AG08396 (cell line): Measurements from ENCODE around the gene SLIT1.
"Not testable (repeated sequence)": the region's sequence is repeated elsewhere in the genome, so short reads cannot be mapped to it uniquely, and the experiment has no call there.

ENCODE experiments used
- DNase-seq: peaks from one replicate; pipeline ENCODE4 v3.0.0; 2012; ENCODE audit warnings: low spot score, mixed read lengths

The SLIT1 gene

DNA sequence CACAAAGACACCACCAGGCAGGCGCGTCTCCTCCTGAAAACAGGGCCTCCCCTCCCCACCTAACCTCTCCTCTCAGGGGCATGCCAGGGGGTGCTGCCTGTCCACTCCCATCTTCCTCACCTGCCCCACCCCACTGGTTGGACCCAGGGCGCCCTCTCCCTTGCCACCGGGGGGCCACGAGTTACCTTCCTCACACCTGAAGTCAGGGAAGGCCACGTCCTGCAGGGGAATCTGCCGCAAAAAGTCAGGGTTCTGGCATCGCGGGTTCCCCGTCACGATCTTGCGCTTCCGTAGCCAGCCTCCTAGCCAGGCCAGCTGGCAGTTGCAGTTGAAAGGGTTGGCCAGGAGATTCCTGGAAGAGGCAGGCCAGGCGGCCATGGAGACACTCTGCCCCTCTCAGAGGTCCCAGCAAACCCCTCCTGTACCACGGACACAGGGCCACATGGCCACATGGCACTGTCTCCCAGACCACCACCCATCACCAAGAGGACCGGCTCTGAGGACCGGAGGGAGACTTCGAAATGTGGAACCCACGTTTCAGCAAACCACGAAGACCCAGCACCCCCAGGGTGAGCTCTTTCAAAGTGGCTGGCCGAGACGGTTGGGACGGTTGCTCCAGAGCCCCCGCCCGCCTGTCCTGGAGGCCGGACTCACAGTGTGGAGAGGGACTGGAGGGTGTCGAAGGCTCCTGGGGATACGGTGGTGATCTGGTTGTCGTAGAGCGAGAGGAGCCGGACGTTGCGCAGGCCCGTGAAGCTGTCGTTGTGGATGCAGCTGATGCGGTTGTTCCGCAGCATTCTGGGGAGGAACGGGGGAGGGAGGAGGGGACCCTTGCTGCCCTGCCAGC lies 142.8 kb downstream of the SLIT1 start:
- no peak for DNase-seq

DNA sequence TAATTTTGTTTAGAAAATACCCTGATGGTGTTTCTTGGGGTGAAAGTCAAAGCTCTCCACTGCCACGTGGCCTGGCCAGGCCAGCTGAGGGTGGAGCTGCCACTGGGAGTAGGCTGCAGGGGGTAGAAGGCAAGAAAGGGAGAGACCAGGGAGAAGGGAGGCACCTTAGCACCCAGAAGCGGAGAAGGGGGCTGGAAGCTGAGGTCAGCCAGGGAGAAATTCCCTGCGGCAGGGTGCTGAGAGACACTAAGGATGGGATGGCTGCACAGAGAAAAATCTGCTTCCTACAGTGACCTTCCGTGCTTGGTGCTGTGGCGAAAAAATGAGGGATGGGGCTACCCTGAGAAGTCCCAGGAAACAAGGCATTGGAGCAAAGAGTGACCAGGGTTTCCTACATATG lies 143.7 kb downstream of the SLIT1 start:
- no peak for DNase-seq

DNA sequence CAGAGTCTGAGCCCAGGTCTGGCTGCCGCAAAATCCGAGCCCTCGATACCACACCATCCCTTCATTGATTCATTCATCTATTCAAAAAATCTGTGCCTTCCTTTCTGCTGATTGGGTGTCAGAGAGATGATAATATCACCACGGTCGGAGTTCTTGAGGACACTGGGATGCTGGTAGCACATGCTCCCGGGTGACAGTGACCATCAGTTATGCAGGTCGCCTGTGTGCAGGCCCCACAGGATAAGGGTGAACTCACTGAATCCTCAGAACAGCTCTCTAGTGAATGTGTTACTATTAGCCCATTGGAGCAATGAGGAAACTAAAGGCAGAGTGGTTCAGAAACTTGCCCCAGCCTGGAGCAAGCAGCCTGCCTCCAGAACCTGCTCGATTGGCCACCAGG lies 145.1 kb downstream of the SLIT1 start:
- DNase-seq, result no peak

DNA sequence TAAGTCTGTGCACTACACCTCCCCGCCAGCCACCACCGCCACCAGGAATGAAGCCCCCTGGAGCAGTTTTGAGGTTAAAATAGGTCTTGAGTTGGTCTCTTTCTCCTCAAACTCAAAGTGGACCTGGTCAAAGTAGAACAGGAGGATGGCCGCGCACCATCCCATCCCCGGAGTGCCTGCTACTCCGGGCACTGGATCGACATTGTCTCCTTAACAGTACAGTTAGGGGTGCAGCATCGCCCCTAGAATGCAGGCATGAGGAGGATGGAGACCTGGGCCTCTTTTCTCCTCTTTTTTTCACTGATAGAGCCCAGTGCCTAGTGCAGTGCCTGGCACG lies 145.5 kb downstream of the SLIT1 start:
- no peak for DNase-seq

DNA sequence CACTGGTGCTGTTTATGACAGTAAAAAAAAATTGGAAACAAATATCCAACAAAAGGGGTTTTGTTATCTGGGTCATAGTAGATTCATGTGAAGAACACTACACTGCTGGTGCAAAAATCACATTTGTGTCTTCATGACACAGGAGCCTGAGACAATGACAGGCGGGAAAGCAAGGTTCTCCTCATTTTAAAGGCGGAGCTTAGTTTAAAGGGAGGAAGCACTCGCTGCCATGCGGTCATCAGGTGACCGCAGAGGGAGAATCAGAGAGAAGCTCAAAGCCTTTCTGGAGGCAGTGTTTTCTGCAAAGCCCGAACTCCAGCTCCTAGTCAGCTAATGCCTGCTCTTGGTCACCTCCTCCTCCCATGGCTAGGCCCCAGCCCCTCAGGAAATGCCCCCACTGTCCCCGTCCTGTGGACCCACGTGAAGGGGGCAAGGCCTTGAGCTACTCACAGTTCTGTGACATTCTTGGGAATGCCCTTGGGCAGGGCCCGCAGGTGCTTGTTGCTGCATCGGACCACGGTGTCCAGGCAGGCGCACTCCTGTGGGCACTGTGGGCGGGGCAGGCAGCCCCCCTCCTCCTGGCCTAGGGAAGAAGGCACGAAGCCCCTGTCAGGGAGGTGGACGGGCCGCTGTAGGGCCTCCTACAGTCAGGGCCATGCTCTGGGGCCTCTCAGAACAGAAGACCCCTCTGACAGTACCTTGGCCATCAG lies 146.1 kb downstream of the SLIT1 start:
- DNase-seq, result no peak

DNA sequence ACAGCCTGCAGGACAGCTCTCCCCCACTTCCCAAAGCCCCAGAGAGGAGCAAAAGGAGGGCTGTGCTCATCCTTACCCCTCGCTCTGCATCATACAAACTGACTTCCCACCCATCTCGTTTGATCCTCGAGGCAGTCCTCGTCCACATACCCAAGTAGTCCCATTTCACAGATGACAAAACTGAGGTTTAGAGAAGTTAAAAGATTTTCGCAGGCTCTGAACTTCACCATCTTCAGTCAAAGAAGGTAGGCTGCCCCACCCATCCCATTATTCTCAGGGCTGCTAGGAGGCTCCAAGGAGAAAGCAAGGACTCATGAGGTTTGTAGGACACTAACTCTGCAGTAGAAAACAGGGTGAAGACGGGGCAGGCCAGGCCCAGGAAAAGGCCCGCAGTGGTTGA lies 147.1 kb downstream of the SLIT1 start:
- DNase-seq, result no peak

DNA sequence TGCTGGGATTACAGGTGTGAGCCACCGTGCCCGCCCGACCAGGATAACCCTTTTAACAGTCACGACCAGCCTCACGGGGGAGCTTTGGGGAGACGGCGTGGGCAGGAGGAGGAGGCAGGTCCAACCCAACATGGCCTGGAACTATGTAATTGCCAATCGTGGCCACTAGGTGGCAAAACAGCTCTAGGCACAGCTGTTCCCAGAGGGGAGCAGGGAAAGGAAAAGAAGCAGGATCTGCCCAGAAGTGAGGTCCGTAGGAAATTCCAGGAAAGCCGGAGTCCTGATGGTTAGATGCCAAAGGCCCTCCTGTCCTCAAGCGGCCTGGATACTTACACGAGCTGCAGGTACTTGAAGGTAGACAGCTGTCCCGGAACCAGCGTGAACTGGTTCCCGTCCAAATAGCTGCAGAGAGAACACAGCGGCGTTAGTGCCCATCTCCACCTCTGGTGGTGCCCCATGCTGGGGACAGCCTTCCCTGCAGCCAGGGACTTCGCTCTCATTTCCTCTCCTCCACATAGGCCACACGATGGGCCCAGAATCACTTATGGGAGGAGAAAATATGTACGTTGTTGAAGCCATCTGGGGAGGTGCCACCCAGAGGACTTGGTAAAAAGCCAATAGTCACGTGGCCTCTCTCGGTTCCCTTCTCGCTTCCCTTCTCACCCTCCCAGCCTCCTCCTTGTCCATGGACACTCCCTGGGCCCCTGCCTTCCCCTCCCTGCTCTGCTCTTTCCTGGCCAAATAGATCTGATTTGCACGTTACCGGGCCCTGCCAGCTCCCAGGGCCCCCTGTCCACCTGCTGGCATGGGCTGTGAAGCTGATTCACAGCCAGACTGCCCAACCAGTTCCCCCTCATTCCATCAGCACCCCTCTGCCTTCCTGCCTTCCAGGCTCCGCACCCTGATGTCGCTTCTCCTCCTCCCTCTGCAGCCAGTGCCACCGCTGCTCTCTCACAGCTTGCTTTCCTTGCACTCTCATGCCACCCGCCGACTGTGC lies 148.1 kb downstream of the SLIT1 start:
- DNase-seq, result peak; percentile 89

DNA sequence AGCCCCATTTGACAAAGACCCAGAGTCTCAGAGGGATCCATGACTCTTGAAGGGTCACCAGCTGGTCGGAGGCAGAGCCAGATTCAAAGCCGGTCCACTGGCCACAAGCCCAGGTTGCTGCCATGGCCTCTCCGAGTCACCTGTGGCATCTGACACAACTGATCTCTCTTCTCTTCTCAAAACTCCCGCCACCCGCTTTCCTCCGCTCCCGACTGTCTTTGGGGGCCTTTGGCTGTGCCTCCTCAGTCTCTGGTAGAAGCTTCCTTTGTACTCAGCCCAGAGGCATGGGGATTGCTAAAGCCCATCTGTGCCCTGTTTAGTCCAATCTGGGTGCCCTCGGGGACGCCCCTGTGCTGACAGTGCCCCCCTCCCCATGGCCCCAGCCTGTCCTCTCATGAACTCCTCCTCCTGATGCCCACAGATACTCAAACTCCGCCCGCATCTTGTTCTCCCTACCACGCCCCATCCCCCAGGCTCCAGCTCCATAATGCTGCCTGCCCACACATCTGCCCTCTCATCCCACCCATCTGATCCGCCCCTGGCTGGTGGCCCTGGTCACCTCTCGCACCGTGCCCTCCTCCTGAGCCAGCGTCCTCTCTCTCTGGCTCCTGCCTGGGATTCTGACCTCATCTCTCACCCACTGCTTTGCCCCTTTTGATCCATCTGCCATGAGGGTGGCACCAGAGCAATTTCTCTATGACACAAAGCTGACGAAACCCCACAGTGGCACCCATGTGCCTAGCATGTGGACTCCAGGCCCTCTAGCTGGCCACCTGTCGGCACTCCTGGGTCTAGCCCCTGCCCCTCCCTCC lies 150.6 kb downstream of the SLIT1 start:
- no peak for DNase-seq

DNA sequence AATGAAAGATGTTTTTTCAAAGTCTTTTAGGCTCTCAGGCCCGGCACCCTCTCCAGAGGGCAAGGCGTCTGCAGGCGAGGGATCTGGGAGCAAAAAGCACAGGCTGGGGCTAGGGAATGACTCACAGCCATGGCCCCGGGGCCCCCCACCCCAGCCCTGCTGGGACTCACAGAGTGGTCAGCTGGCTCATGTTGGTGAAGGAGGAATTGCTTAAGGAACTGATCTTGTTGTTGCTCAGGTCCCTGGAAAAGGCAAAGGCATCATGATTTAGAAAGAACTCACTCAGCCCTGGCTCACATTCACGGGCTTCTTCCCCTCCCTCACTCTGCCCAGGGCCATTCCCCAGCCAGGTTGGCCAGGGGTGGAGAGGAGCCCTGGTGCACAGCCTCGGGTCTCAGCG lies 151.5 kb downstream of the SLIT1 start:
- DNase-seq, result no peak

DNA sequence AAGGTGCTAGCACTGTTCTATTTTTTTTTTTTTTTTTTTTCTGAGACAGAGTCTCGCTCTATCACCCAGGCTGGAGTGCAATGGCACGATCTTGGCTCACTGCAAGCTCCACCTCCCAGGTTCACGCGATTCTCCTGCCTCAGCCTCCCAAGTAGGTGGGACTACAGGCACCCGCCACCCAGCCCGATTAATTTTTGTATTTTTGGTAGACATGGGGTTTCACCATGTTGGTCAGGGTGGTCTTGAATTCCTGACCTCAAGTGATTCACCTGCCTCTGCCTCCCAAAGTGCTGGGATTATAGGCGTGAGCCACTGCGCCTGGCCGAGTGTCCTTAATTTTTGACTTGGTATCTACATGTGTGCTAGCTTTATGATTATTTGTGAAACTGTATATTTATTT lies 151.9 kb downstream of the SLIT1 start:
- not testable (repeated sequence) for DNase-seq

DNA sequence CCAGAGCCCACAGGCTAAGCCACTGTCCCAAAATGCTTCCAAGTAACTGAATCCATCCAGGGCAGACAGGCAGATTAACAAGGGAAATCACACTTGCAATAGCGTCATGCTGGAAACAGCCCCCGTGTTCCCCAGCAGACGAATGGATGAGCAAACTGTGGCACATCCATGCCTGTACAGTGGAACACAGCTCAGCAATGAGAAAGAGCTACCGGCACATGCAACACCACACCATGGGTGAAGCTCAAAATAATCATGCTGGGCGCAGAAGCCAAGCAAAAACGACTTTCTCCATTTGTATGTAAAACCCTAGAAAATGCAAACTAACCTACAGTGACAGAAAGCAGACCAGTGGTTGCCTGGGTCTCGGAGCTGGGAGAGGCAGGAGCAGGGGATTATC lies 153.1 kb downstream of the SLIT1 start:
- DNase-seq, result no peak

DNA sequence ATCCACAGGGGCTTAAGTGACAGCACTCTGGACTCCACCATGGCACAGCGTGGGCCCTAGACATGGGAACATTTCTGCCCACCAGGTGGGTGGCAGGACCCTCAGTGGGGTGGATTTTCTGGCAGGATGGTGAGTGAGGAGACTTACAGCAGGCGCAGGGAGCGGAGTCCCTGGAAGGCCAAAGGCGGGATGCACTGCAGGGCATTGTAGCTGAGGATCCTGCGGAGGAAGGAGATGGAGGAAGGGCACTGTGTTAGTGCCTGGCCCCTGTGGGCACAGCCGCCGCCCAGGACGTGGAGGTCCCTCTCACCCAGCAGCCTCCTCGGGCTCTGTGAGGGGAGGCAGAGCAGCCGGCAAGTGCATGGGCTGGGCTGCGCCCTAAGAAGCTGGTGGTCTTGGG lies 154.3 kb downstream of the SLIT1 start:
- DNase-seq, result no peak

DNA sequence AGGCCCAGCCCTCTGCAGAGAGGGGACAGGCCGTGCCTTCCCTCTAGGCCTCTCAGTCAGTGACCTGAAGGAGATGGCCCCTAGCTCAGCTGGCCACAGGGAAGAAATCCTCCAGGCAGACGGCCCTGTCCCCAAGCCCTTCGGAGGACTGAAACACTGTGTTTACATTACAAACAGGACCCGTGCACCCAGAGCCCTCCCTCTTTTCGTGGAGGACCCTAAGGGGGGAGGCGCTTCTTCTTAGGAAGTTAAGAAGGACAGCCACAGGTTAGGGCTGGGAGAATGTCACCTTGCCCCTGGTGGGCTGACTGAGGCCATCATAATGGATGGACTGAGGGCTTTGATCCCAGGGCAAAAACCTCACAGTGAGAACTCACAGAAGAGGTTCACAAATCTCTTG lies 154.9 kb downstream of the SLIT1 start:
- no peak for DNase-seq

DNA sequence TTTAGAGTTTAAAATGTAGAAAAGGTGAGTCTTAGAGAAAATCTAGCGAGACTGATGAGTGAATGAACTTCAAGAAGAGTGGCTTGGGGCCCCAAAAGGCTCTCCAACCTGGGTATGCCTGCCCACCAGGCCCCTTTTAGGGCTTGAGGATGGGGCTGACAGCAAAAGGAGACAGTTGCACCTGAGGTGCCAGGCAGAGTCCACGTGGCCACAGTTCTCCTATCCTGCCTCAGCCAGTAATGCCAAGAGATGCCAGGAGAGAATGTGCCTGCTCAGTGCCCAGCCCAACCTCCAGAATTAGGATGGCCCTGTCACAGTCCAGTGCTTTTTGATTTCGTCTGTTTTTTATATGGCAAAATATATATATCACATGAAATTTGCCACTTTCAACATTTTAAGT lies 156.5 kb downstream of the SLIT1 start:
- DNase-seq, result no peak

DNA sequence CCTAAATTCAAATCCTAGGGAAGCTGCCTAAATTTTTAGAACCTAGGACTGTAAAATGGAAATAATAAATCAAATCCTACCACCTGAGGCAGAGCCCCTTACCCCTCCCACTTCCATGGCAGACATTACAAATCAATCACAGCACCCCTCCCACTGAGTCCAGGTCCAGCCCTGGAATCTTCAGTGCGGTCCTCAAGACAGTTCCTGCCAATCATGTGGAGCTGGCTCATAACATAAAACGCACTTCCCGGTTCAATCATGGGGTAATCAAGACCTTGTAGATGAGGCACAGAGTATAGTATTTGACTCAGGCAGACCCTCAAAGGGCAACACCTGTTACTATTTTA lies 157.0 kb downstream of the SLIT1 start:
- DNase-seq, result no peak

DNA sequence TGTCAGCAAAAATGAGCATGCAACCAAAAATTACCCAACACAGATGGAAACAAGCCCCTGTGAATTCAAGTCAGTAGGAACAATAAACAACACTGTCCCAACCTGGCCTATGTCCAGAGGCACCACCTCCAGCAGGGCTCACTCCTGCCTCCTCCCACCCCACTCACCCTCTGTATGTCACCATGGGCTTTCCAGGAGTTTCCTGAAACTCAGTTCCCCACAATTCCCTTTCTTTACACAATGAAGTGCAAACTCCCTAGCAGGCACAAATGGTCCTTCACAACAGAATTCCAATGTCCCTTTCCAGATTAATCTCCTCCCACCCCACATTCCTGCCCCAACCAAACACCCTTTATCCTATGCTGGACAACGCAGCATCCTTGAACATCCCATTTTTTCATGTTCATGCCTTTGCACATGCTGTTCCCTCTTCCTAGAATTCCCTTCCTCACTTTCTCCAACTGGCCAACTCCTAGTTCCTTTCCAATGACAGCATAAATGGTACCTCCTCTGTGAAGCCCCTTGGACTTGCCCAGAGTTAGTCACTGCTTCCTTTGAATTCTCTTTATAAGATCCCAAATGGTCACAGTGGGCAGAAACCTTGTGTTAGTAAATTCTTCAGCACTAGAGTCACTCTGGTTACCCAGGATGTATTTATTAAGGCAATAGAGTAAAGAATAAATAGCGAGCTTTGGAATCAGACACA lies 157.5 kb downstream of the SLIT1 start:
- DNase-seq, result peak; percentile 63

DNA sequence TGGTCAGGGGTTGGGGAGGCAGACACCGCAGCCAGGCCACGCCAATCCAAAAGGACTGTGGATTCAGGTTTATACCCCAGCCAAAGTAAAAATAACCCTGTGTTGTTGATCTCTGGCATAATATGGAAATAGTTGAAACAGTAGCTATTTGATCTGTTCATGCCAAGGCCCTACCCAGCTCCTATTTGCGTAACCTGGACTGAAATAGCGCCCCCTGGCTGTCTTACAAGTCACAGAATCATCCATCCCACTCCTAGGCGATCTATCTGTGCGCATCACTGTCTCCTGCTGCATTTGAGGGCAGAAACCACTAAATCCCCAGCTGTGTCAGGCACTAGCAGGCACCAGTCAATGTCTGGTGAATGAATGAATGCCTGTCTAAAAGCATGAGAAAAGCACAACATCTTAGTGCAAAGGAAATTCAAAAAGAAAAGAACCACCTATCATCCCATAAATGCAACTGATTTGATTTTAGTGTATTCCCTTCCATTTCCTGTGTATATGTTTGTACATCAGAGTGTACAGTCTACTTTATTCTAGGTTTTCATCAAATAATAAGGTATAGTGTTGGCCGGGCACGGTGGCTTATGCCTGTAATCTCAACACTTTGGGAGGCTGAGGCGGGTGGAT lies 160.0 kb downstream of the SLIT1 start:
- peak; percentile 43 for DNase-seq

DNA sequence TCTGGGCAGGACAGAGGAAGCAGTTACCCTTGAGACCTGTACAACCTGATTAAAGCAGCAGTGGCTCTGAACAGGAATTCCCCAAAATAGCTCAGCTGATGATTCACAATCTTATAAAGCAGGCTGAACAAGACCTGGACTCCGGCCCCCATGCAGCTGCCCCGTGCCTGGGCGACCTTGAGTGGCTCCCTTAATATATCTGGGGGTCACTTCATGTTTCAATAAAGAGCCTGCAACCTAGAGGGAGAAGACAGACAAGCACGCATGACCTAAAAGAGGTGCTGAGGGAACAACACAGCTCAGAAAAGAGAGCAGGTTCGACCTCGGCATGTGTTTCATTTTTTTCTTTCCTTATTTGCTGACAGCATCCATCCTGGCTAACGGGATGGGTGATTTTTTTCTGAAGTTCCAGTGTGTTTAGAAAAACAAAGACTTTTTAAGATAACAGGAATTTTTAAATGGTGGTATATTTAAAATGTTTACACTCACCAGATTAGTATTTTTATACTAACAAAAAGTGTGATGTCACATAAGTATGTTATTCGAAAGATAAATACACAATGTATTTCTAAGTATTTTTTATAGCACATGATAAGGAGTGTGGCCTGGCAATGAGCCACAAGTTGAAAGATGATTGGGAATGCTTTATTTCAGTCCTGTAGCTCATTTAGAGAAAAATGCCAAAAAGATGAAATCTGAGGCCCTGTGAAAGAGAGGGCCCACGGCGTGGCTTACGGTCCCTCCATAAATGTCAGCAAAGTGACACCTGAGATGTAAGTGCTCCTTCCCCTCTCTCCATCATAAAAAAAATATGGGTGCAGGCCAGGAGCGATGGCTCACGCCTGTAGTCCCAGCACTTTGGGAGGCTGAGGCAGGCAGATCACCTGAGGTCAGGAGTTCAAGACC lies 161.3 kb downstream of the SLIT1 start:
- DNase-seq, result peak; percentile 57

DNA sequence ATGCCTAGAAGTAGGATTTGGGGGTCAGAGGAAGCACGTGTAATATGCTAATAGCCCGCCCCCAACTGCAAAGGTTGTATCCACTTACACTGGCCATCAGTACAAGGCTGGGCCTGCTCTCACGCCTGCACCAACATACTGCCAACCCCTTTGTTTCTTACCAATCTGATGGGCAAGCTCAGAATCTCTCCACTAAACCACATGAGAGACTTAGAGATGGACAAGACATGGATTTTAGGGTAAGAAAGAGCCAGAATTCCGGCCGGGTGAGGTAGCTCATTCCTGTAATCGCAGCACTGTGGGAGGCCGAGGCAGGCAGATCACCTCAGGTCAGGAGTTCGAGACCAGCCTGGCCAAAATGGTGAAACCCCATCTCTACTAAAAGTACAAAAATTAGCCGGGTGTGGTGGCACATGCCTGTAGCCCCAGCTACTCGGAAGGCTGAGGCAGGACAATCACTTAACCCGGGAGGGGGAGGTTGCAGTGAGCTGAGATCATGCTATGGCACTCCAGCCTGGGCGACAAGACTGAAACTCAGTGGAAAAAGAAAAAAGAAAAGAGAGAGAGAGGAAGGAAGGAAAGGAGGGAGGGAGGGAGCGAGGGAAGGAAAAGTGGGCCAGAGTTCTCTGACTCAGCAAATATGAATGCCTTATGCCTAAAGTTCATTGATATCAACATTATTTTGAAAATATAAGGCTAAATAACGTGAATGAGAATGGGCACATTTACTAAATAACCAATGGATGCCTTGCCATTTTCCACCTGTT lies 162.2 kb downstream of the SLIT1 start:
- DNase-seq, result no peak
